Ecto neural progenitor cell (in vitro differentiated cells): Measurements from ENCODE around the gene CCR5.
"Not testable (repeated sequence)": the region's sequence is repeated elsewhere in the genome, so short reads cannot be mapped to it uniquely, and the experiment has no call there.

Source experiments
- DNase-seq: peaks from one replicate; pipeline ENCODE4 v3.0.0-alpha.2; 2018; ENCODE audit warnings: low spot score

CCR5 gene

DNA sequence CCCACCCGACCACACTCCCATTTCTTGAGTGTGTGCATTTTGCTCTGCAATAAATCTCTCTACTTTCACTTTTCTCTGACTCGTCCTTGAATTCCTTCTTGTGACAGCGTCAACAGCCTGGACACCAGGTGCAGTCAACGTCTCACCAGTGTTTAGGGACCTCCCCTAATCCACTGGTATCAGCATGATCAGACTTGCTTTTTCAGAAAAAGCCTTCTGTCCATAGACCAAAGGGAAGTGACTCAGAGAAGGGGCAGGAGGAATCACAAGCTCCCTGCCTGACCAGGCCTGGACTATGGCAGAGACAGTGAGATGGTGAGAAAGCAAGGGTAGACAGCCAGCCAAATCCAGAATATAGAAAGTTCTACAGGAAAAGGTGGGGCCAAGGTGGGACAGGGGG, 15.5 kb downstream of the CCR5 start:
- no peak for DNase-seq

GRCh38 chr3:46388847-46389246, 18.1 kb downstream of the CCR5 start:
- DNase-seq: not testable (repeated sequence)

DNA sequence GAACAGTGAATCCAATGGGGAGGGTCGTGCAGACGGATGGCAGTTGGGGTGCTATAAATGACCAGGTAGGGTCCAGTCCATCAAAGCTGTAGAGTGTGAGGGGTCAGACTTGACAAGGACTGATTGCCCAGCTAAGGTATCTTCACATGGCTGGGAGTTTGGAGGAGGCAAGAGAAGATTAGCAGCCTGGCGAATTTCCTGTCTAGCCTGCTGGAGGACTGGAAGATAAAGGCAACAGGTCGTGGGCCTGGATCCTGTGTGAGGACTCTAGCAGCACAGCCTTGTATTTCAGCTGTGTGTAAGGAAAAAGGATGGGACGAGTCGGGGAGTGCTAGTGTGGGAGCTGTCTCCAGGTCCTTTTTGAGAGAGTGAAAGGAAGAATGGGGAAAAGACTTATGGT, 18.6 kb downstream of the CCR5 start:
- DNase-seq: no peak

- DNase-seq: not testable (repeated sequence)
These were observed 20.8 kb downstream of the CCR5 start for GRCh38 chr3:46391526-46391925.

- DNase-seq: no peak
These were observed 22.3 kb downstream of the CCR5 start for GRCh38 chr3:46393011-46393410.

DNA sequence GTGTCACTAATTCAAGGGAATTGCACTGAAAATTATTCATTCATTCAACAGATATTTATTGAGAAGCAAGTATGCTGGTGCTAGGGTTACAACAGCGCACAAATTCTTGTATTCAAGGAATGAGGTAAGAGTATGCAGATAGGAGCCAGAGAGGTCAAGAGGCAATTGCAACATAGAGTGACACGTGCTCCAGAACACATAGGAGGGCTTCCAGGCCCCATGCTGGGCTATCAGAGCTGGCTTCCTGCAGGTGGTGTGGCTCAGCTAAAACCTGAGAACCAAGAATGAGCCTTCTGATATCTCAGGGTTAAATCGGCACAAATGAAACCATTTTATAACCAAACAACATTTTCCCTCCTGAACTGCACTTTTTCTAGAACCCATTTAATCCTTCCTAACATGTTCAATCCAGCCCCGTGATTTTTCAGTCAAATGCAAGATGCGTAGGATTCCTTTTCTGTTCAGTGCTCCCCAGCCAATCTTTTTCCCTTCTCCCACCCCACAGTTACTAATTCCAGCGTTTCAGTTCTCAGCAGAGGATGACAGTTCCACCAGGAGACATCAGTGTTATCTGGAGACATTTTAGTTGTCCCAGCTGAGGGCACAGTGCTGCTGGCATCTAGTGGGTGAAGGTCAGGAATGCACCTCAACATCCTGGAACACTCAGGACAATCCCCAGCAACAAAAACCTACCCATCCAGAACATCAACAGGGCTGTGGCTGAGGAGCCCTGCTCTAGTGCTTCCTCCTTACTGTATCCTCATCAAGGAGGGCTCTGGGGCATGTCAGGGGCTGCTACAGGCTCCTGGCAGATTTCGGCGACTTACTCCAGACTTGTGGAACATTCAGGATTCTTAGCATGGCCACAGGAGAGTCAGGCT, 23.0 kb downstream of the CCR5 start:
- DNase-seq: no peak

GRCh38 chr3:46395210-46395661, 24.5 kb downstream of the CCR5 start:
- no peak for DNase-seq

DNA sequence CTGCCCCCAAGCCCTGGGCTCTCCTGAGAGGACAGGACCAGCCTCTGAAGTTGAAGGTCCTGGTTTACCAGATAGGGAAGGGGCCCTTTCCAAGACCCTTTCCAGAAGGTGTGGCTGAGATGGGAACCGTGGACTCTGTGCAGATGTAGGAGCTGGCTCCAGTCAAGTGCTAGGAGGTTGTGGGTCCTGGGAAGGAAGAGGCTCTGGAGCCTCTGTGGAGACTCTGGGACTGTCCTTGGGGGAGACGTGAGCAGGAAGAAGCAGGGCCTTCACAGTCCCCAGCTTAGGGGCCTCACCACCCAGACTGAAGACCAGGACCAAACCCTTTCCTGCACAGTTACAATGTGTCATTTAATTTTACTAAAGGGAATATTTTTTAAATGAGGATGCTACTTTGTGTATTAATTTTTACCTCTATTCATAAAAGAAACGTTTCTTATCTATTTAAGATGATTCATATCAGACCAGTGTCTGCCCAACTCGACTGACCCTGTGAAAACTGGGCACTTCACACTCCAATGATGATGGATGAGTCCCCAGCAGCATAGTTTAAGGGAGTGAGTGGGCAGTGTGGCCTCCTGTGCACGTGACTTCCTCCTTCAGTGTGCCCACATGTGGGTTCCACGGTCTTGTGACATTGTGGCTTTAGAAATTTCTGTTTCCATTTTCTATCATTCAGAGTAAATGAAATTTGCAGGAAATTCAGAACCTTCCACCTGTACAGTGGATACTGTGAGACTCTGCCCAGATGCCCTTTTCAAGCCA, 25.2 kb downstream of the CCR5 start:
- DNase-seq: no peak

DNA sequence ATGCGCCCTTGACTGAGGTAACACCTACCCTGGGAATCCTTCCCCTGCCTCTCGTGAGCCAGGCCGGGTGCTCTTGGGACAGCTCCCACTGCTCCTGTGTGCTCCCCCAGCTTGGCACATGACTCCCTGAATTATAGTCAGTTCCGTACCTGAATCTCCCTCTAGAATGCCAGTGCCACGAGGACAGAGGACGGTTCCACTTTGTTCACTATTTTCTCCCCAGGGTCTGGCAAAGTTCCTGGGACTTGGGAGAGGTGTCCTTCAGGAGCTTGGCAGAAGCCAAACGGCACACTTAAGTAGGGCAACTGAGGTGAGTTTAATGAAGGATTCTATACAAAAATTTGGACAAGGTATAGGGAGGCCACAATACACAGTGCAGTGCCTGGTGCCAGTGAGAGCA, 26.4 kb downstream of the CCR5 start:
- no peak for DNase-seq

DNA sequence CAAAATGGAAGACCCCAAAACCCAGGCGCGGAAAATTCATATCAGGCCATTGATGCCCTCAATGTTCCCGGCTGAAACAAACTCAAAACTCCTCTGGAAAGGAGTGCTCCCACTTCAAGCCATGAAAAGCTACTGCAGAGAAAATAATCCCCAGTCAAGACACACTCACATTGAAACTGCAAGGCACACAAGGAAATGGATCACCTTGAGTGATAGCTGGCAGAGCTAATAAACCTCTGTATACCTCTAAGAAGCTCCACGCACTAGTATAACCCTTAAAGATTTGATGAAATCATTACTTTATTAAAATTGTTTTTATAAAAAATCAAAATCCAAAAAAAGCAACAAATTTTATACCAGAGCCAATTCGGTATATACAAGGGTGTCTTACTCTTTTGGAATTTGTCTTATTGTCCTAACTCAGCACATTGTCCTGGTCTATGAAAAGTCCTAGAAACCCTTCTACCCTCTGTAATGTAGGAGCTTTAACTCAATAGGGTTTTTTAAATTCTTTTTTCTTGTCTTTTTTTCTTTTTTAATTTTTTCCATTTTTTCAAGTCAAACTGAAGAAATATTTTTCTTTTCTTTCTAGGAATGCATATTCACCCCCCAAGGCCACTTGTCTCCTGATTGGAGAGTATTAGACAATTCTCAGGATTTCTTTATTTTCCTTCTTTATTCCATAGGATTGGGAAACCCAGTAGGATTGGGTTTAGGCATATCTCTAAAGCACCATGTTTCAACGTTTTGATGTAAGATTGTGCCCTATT, 27.6 kb downstream of the CCR5 start:
- no peak for DNase-seq

DNA sequence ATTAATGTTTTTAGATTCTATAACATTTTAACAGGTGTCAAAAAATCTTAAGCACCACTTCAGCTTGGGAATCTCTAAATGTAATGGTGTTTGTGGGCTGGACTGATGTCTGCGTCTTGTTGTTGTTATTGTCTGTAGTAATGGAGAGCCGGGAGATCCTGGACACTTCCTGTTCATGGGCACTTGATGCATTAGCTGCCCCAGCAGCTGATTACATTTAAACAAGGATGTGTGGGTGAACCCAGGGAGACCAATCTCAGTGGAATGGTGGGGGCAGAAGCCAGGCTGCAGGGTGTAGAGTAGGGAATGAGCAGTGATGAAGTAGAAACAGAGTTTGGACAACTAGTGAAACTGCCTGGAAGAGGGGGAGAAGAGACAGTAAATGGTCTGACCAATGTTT, 28.4 kb downstream of the CCR5 start:
- DNase-seq: no peak

DNA sequence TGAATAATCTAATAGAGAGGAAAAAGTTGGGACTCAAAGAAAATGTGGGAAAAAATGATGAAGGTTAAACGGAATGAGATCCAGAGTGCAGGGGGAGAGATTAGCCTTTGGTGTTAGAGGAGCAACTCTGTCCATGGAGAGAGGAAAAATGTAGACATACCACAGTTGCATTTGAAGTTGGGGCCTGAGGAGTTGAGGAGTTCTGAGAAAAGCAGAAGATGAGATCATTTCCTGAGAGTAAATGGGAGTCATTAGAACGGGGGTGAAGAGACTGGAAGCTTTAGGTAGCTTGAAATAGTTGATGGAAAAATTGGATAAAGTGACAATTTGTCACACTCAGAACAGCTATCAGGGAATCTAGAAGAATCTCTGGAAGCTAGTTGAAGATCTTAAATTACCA, 28.8 kb downstream of the CCR5 start:
- no peak for DNase-seq

GRCh38 chr3:46400000-46400734, 29.4 kb downstream of the CCR5 start:
- DNase-seq: no peak

DNA sequence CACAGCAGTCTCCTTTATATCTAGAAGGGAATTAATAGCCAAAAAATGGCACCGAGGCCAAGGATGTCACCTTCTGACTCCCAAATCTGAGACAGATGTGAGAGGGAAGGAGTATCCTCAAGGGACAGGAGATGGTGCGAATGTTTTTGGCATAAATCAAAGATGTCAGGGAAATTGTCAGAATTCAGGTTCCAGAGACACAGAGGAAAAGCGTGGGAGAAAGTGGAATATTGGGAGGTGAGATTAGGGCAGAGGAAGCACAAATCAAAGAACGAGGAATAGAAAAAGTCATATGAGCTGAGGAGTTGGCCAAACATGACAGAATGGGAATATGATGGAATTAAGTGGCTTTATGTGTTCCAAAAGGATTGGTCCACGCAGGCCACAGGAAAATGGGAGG, 30.1 kb downstream of the CCR5 start:
- no peak for DNase-seq

GRCh38 chr3:46401579-46401978, 30.8 kb downstream of the CCR5 start:
- no peak for DNase-seq

GRCh38 chr3:46402902-46403301, 32.2 kb downstream of the CCR5 start:
- not testable (repeated sequence) for DNase-seq

DNA sequence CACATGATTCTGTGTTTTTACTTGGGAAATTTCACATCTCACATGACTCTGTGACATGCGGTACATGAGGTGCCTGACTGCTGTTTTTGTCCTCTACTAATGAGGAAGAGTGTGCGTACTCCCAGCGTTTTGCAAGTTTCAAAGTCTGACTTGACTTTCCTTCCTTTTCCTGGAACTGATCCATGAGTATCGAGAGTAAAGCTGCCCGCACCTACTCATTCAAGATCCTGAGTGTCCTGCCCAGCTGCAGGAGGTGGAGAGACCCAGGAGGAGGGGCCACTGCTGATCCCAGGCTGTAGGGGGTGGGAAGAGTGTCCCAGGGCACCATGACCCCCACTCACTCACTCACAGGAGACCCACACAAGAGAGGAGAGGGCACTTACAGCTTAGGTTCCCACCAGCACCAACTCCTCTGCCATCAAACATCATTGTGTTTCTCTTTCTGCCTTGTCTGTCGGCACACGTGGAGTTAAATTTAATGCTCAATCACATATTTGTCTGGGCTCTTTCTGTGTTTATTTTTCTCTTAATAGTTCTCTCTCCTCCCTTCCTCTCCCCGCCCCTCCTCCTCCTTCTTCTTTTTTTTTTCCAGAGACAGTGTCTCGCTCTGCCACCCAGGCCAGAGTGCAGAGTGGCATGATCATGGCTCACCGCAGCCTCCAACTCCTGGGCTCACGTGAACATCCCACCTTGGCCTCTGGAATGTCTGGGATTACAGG, 34.7 kb downstream of the CCR5 start:
- DNase-seq: no peak

GRCh38 chr3:46406443-46406787, 35.7 kb downstream of the CCR5 start:
- DNase-seq: no peak

DNA sequence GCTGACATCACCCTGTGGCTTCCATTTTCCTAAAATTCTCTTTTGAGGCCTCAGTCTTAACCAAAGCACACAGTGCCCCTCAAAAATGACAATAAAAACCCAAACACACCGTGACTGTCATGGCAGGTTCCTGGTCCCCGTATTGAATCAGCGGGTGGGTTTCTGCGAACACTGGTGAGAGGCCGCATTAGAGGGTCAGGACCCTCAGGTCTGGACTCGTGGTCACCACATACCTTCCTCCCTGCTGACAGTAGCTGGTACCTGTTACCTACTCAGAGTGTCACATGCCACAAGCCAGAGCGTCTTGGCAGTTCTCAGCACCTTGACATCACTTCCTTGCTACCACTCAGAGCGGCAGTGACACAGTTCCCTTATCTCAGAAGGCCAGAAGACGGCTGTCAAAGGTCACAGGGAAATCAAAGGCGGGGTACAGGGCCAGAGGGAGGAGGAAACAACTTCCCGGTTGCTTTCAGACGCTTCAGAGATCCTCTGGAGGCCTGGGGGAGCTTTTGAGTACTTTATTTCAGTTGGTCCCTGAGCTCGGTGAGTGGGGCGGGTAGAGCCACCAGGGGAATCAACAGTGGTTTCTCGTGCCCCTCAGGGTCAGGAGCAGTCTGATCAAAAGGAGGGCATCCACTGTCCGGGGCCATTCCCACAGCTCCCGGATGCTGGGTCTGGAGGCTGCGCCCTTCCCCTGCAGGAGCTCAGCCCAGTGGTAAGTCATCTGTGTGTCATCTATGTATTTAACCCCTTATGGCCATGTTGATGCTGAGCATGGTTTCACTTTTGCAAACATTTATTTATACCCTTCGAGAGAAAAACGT, 36.3 kb downstream of the CCR5 start, which contains the start of the genes CCR5AS and CCRL2:
CCR5AS (minus strand) TSS at position 279 of the 824 bp plus-strand sequence.
CCRL2 (plus strand) TSS at position 472 of the 824 bp plus-strand sequence. CDS start 821 bp downstream, outside the sequence.
- no peak for DNase-seq

DNA sequence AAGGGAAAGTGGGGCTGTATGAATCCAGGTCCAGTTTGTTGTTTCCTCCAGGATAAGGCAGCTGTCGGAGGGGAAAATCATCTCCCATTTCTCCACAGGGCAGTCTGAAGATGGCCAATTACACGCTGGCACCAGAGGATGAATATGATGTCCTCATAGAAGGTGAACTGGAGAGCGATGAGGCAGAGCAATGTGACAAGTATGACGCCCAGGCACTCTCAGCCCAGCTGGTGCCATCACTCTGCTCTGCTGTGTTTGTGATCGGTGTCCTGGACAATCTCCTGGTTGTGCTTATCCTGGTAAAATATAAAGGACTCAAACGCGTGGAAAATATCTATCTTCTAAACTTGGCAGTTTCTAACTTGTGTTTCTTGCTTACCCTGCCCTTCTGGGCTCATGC, 37.2 kb downstream of the CCR5 start:
- no peak for DNase-seq
